Measurements from ENCODE around the gene GDI1.

The GDI1 gene

GRCh38 chrX:154469114-154469513 is 32.2 kb downstream of the GDI1 start:
- H3K4me2 ChIP-seq (ENCODE audit: low read depth, low read length, poor library complexity, severe bottlenecking): no peak overlapping the region
- no peaks in the 10 kb centered on the region for H3K4me1 ChIP-seq (ENCODE audit: insufficient read depth, low read length, poor library complexity, severe bottlenecking)
- H3K9me3 ChIP-seq (ENCODE audit: insufficient read depth, low read depth, low read length): no peaks in the 10 kb centered on the region
- no peaks in the 10 kb centered on the region for H3K27me3 ChIP-seq (ENCODE audit: insufficient read depth, low read length, poor library complexity, severe bottlenecking)
- H3K79me2 ChIP-seq (ENCODE audit: insufficient read depth, low read length): no peaks in the 10 kb centered on the region
- H2AFZ ChIP-seq (ENCODE audit: low read length): no peak overlapping the region
- H4K20me1 ChIP-seq (ENCODE audit: insufficient read depth, low read length, poor library complexity, severe bottlenecking): no peaks in the 10 kb centered on the region
- H3K9me2 ChIP-seq (replicated peaks; ENCODE audit: low read depth, low read length): no peaks in the 10 kb centered on the region
- no peak overlapping the region for H3K9ac ChIP-seq (ENCODE audit: low read depth, low read length, poor library complexity, severe bottlenecking)
- no peaks in the 10 kb centered on the region for H3F3A ChIP-seq (ENCODE audit: low read depth)
- no peaks in the 10 kb centered on the region; the same call in 1 of the 2 replicates for H3K36me3 ChIP-seq (ENCODE audit: insufficient read depth, low read length)
- no peak overlapping the region for H3K4me3 ChIP-seq (ENCODE audit: low read length, poor library complexity, severe bottlenecking)
- TF ChIP-seq EZH2phosphoT487 (IDR thresholded peaks at IDR 0.05; ENCODE audit: borderline replicate concordance): no peak
- no peak for TF ChIP-seq CTCF (conservative IDR thresholded peaks at IDR 0.05; ENCODE audit: low read length)

GRCh38 chrX:154469880-154470279 is 32.9 kb downstream of the GDI1 start:
- Histone ChIP-seq H3K79me2 (ENCODE audit: insufficient read depth, low read length) (no peaks in the 10 kb centered on the region), H3K27me3 (ENCODE audit: insufficient read depth, low read length, poor library complexity, severe bottlenecking) (no peaks in the 10 kb centered on the region), H3K36me3 (ENCODE audit: insufficient read depth, low read length) (no peaks in the 10 kb centered on the region; the same call in 1 of the 2 replicates), H3F3A (ENCODE audit: low read depth) (no peaks in the 10 kb centered on the region), H3K9me2 (replicated peaks; ENCODE audit: low read depth, low read length) (no peaks in the 10 kb centered on the region), H3K4me2 (ENCODE audit: low read depth, low read length, poor library complexity, severe bottlenecking) (no peak overlapping the region), H3K4me3 (ENCODE audit: low read length, poor library complexity, severe bottlenecking) (no peak overlapping the region), H2AFZ (ENCODE audit: low read length) (no peak overlapping the region), H4K20me1 (ENCODE audit: insufficient read depth, low read length, poor library complexity, severe bottlenecking) (no peaks in the 10 kb centered on the region), H3K9ac (ENCODE audit: low read depth, low read length, poor library complexity, severe bottlenecking) (no peak overlapping the region), H3K4me1 (ENCODE audit: insufficient read depth, low read length, poor library complexity, severe bottlenecking) (no peaks in the 10 kb centered on the region), H3K9me3 (ENCODE audit: insufficient read depth, low read depth, low read length) (no peaks in the 10 kb centered on the region)
- TF ChIP-seq CTCF (conservative IDR thresholded peaks at IDR 0.05; ENCODE audit: low read length) (no peak), EZH2phosphoT487 (IDR thresholded peaks at IDR 0.05; ENCODE audit: borderline replicate concordance) (no peak)

- Histone ChIP-seq H3K4me3 (ENCODE audit: low read length, poor library complexity, severe bottlenecking) (no peak overlapping the region), H4K20me1 (ENCODE audit: insufficient read depth, low read length, poor library complexity, severe bottlenecking) (no peaks in the 10 kb centered on the region), H3K9me3 (ENCODE audit: insufficient read depth, low read depth, low read length) (no peaks in the 10 kb centered on the region), H3K9me2 (replicated peaks; ENCODE audit: low read depth, low read length) (no peaks in the 10 kb centered on the region), H3K27me3 (ENCODE audit: insufficient read depth, low read length, poor library complexity, severe bottlenecking) (no peaks in the 10 kb centered on the region), H3K79me2 (ENCODE audit: insufficient read depth, low read length) (no peaks in the 10 kb centered on the region), H3F3A (ENCODE audit: low read depth) (no peaks in the 10 kb centered on the region), H3K9ac (ENCODE audit: low read depth, low read length, poor library complexity, severe bottlenecking) (no peak overlapping the region), H2AFZ (ENCODE audit: low read length) (no peak overlapping the region), H3K36me3 (ENCODE audit: insufficient read depth, low read length) (no peaks in the 10 kb centered on the region; the same call in 1 of the 2 replicates), H3K4me2 (ENCODE audit: low read depth, low read length, poor library complexity, severe bottlenecking) (no peak overlapping the region), H3K4me1 (ENCODE audit: insufficient read depth, low read length, poor library complexity, severe bottlenecking) (no peaks in the 10 kb centered on the region)
- TF ChIP-seq CTCF (conservative IDR thresholded peaks at IDR 0.05; ENCODE audit: low read length): no peak
- no peak for TF ChIP-seq EZH2phosphoT487 (IDR thresholded peaks at IDR 0.05; ENCODE audit: borderline replicate concordance)
These were observed 33.5 kb downstream of the GDI1 start for GRCh38 chrX:154470434-154470833.
